ENCODE results near the gene NES.

The NES gene

GRCh38 chr1:156704166-156704711, 27.0 kb upstream of the NES start:
- DNase-seq: peak; percentile 33

DNA sequence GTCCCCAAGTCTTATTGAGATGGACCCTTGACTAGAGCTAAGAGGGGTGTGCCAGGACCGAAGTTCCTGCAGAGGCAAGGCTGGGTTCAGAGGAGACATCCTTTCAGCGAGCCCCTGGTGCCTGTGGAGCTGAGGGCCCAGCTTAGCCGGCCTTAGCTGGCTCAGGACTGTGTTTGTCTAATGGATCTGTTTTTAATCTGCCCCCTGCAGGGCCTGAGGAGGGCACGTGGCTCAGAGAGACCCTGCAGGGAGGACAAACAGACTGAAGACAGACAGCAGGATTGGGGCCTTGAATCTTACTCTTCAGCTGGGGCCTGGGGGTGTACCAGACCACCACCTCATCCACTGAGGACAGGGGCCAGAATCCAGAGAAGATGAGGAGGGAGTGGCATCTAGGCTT, 26.5 kb upstream of the NES start:
- DNase-seq: no peak

DNA sequence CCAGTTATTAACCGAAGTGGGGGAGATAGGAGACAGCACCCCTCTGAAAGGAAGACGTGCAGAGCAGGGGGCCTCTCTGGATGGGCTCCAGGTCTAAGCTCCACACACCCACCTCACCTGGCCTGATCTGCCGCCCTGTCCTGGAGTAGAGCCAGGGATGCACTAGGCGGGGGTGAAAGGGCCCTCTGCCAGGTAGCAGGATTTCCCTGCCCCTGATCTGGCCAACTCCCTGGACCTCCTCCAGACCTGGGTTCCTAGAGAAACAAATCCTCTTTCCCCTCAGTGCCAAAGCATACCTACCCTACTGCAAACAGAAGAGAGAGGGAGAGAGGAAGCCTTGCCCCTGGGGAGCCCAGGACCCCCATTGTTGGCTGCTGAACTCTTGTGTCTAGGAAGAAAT, 26.1 kb upstream of the NES start:
- no peak for DNase-seq

- no peak for DNase-seq
These were observed 23.7 kb upstream of the NES start for GRCh38 chr1:156700736-156701531.

GRCh38 chr1:156698995-156699394, 21.8 kb upstream of the NES start:
- DNase-seq: no peak

DNA sequence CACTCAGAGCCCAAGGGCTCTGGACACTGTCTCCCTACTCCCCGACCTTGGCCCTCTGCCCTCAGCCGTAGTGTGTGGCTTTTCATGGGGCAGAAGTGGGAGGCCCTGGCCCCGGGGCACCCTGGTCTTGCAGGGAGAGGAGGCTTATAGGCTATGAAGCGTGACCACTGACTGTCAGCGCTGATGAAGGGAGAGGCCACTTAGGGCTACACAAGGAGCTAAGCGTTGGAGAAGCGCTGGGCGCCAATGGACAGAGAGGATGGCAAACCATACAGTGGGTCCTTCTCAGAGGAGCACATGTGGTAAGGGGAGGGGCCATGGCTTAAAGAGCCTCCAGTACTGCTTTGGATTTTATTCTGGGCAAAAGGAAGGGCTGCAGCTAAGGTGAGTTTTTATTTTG, 20.3 kb upstream of the NES start:
- no peak for DNase-seq

- no peak for DNase-seq
These were observed 19.5 kb upstream of the NES start for GRCh38 chr1:156696755-156697154.

DNA sequence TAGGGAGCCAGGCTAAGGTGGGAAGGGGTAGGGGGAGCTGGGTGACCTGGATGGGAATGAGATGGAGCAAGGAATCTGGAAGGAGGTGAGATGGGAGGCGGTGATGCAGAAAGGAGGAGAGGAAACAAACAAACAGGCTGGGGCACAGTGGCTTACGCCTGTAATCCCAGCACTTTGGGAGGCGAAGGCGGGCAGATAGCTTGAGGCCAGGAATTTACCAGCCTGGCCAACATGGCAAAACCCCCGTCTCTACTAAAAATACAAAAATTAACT, 17.4 kb upstream of the NES start:
- no peak for DNase-seq

- peak; percentile 20 for DNase-seq
These were observed 16.9 kb upstream of the NES start for GRCh38 chr1:156693848-156694689.

GRCh38 chr1:156692925-156693847, 16.0 kb upstream of the NES start:
- DNase-seq: peak; percentile 55

- no peak for DNase-seq
These were observed 15.3 kb upstream of the NES start for GRCh38 chr1:156692441-156692924.

DNA sequence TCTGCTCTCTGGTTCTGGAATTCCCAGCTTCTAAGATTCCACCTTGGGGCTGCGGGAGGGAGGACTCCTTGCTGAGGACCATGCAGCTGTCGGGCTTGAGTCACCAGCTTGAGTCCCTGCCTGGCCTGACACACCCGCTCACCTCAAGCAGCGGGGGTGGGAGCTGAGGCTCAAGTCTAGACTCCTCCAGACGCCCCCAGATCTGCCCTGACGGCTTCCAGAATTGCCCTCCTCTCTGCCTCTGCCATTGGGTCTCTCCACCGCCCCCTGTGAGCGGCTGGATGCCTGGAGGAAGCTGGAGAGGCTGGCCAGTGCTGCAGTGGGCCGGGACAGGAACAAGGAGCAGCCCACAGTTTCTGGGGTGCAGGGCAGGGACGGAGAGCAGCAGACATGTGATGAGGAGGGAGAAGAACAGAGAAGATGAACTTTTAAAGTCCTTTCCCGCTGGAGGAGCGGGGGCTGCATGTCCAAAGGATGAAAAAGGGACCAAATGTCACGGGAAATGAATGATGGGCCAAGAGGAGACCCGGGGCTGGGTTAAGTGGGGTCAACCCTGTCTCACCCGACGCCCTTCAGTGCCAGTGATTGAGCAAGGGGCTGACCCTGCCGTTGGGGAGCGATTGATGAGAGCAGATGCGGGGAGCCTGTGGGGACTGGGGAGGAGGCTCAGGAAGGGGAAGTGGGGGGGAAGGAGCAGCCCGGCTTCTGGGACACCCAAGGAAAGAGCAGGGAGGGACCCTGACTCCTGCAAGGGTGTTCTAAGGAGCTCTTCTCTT, 14.6 kb upstream of the NES start:
- peak; percentile 45 for DNase-seq

GRCh38 chr1:156691191-156691590, 14.0 kb upstream of the NES start:
- peak; percentile 17 for DNase-seq

GRCh38 chr1:156690675-156691036, 13.4 kb upstream of the NES start:
- DNase-seq: peak; percentile 25

- DNase-seq: peak; percentile 61
These were observed 12.9 kb upstream of the NES start for GRCh38 chr1:156689953-156690674.

GRCh38 chr1:156689035-156689952, 12.1 kb upstream of the NES start:
- peak; percentile 90 for DNase-seq

DNA sequence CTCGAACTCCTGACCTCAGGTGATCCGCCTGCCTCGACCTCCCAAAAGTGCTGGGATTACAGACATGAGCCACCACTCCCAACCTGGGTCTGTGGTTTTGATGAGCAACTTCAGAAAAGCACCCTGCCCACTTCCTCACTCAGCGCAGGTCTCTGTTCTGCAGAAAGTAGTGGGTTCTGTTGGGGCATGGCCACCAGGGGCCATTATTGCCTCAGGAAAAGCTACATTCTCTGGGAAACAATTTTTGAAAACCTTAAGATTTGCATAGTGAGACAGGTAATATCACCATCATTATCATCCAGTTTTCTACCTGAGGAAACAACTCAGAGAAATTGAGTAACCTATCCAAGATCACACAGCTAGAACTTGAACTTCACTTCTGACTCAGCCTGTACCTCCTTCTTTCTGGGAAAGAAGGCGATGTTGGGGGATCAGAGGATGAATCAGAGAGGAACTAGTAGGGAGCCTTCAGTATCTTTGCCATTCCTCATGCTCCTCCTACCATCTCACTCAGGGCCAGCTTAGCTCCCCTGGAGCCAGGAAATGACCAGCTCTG, 7.1 kb upstream of the NES start:
- DNase-seq: no peak

DNA sequence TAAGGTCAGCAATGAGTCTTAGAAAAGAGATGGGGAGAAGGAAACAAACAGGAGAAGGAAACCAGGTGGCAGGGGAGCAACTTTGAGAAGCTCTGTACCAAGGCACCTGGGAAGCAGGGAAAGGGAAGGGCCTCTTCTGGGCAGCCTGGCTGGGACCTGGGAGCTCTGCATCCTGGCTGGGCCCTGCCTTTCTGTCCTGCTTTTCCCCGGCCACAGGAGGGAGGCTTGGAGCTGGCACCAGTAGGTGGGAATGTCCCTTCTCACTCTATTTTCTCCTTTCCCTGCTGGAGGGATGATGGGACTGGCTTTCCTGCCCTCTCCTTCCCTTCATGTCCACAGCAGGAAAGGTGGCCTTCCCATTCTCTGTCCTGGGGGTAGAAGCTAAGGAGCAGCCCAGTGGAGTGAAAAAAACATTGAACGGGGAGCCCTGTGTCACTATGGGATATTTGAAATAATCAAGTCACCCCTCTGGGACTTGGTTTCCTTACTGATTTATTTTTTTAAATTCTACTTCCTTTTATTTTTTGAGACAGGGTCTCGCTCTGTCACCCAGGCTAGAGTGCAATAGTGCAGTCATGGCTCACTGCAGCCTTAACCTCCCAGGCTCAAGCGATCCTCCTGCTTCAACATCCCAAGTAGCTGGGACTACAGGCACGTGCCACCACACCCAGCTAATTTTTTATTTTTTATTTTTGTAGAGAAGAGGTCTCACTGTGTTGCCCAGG, 5.1 kb upstream of the NES start:
- DNase-seq: no peak

Measured in femur (tissue), 1 donor.